Measurements from ENCODE around the gene FNDC3A.

Gene FNDC3A

DNA sequence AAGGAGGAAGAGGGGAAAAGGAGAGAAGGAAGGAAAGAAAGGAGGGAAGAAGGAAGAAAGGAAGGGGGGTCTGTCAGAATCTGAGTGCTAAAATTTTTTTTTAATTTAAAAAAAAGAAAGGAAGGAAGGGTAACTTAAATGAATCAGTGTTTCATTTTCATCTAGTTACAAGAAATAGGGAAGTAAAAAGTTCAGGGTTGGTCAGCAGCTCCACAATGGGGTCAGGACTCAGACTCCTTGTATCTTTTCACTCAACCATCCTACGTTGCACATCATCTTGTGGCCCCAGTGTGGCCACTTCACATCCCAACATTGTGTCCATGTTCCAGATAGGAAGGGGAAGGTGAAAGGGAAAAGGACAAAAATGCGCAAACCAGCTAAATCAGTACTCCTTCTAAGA is 14.3 kb upstream of the FNDC3A start:
- no peak for TF ChIP-seq EGR1 (IDR thresholded peaks at IDR 0.05)
- no peak for TF ChIP-seq YY1 (IDR thresholded peaks at IDR 0.05; ENCODE audit: low read depth)
- no peak for TF ChIP-seq TEAD4 (IDR thresholded peaks at IDR 0.05)
- no peak for TF ChIP-seq ZBTB7A (IDR thresholded peaks at IDR 0.05; ENCODE audit: low read depth)

DNA sequence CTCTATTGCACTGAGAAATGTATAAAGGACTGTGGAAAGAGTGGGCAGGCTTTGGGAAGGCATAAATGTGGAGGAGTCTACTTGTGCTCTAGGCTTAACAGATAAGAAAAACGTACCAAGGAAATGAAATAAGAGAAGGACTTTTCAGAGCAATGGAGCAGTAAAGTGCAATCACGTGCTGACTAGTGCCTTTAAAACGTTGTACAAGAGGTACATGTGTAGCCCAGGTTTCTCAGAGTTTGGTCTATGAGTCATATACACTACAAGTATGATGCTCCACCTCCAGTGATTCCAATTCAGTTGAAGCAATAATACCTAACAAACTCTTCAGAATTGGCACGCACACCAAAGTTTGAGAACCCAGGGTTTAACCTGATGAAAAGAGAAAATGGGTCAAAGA is 13.4 kb upstream of the FNDC3A start:
- TF ChIP-seq FOXM1 (IDR thresholded peaks at IDR 0.05; ENCODE audit: borderline replicate concordance, low read depth) (no peak), ZBTB7A (IDR thresholded peaks at IDR 0.05; ENCODE audit: low read depth) (no peak), CREB1 (IDR thresholded peaks at IDR 0.05; ENCODE audit: low read depth) (no peak), YY1 (IDR thresholded peaks at IDR 0.05; ENCODE audit: low read depth) (no peak), RAD21 (IDR thresholded peaks at IDR 0.05; ENCODE audit: low read depth) (no peak), TEAD4 (IDR thresholded peaks at IDR 0.05) (no peak), EGR1 (IDR thresholded peaks at IDR 0.05) (no peak), EP300 (IDR thresholded peaks at IDR 0.05; ENCODE audit: borderline replicate concordance) (no peak), CEBPB (IDR thresholded peaks at IDR 0.05) (no peak), TAF1 (IDR thresholded peaks at IDR 0.05; ENCODE audit: low read depth) (no peak), NFIC (IDR thresholded peaks at IDR 0.05) (no peak)
- TF ChIP-seq, protein P1, sequence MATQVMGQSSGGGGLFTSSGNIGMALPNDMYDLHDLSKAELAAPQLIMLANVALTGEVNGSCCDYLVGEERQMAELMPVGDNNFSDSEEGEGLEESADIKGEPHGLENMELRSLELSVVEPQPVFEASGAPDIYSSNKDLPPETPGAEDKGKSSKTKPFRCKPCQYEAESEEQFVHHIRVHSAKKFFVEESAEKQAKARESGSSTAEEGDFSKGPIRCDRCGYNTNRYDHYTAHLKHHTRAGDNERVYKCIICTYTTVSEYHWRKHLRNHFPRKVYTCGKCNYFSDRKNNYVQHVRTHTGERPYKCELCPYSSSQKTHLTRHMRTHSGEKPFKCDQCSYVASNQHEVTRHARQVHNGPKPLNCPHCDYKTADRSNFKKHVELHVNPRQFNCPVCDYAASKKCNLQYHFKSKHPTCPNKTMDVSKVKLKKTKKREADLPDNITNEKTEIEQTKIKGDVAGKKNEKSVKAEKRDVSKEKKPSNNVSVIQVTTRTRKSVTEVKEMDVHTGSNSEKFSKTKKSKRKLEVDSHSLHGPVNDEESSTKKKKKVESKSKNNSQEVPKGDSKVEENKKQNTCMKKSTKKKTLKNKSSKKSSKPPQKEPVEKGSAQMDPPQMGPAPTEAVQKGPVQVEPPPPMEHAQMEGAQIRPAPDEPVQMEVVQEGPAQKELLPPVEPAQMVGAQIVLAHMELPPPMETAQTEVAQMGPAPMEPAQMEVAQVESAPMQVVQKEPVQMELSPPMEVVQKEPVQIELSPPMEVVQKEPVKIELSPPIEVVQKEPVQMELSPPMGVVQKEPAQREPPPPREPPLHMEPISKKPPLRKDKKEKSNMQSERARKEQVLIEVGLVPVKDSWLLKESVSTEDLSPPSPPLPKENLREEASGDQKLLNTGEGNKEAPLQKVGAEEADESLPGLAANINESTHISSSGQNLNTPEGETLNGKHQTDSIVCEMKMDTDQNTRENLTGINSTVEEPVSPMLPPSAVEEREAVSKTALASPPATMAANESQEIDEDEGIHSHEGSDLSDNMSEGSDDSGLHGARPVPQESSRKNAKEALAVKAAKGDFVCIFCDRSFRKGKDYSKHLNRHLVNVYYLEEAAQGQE (IDR thresholded peaks at IDR 0.05; ENCODE audit: low read depth) = no peak

DNA sequence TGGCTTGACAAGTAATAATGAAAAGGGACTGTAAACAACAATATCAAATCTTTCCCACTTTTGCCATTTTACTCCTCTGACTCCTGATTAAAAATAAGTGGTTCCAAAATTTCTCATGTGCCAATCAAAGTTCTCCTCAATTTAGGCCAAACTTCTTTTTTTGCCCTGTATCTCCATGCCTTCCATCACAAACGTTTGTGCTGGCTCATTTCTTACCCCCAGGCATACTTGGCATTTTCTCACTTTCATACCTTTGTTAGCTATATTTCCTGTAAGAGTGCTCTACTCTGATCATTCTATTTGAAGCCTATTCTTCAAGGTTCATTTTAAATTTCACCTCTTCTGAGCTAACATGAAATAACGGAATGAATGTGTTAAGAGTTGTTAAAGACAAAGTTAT is 10.0 kb upstream of the FNDC3A start:
- TF ChIP-seq, protein P1 (IDR thresholded peaks at IDR 0.05; ENCODE audit: low read depth) = no peak
- TF ChIP-seq EGR1 (IDR thresholded peaks at IDR 0.05) (no peak), FOXM1 (IDR thresholded peaks at IDR 0.05; ENCODE audit: borderline replicate concordance, low read depth) (no peak), NFIC (IDR thresholded peaks at IDR 0.05) (no peak), TAF1 (IDR thresholded peaks at IDR 0.05; ENCODE audit: low read depth) (no peak)

DNA sequence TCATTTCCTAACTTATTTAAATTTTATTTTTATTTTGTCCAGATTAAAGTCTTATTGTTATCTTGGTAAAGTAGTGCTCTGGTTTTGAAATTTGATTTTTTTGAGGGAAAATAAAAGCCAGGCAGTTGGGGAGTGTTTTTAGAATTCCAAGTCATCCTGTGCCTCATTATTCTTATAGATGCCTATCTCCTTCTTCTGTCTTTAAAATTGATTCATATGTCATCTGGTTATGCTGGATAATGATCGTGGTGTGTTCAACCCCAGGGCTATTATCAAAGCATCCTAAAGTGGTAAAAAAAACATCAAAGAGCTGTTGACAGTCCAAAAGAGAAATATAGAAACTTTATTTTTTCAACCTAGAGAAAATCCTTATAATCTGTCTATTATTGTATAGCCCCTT is 6.0 kb upstream of the FNDC3A start:
- no peak for TF ChIP-seq TEAD4 (IDR thresholded peaks at IDR 0.05)
- no peak for TF ChIP-seq EGR1 (IDR thresholded peaks at IDR 0.05)
- TF ChIP-seq YY1 (IDR thresholded peaks at IDR 0.05; ENCODE audit: low read depth) = no peak
- no peak for TF ChIP-seq TAF1 (IDR thresholded peaks at IDR 0.05; ENCODE audit: low read depth)
- TF ChIP-seq, protein P1 (IDR thresholded peaks at IDR 0.05; ENCODE audit: low read depth) = no peak
- TF ChIP-seq, protein P2, sequence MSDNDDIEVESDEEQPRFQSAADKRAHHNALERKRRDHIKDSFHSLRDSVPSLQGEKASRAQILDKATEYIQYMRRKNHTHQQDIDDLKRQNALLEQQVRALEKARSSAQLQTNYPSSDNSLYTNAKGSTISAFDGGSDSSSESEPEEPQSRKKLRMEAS (IDR thresholded peaks at IDR 0.05) = no peak

DNA sequence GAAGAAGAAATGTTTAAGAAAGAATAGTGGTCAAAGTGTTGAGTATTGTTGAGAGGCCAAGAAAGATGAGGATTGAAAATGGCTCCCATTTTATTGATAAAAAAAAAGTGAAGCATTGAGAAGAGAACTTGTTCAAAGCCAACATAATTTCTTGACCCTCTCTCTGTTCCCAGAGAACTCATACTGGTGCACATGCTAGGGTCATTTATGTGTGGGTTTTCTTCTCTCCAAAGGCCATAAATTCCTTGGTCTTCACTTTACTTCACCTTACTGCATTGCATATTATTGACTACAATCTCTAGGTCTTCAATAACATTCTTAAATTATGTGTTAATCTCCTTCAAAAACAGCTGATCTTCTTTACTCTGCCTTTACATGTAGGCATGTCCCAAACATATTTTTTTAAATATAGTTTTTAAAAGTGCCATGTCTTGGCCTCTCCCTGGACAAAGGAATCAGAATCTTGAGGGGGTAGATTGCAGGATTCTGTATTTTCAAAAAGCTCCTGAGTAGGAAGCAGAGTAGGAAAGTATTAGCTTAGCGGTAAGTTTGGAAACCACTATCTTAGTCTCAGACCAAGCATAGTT is 1.8 kb upstream of the FNDC3A start:
- TF ChIP-seq CREB1 (IDR thresholded peaks at IDR 0.05; ENCODE audit: low read depth) = no peak
- TF ChIP-seq EP300 (IDR thresholded peaks at IDR 0.05; ENCODE audit: borderline replicate concordance) = no peak
- TF ChIP-seq EGR1 (IDR thresholded peaks at IDR 0.05) = no peak

DNA sequence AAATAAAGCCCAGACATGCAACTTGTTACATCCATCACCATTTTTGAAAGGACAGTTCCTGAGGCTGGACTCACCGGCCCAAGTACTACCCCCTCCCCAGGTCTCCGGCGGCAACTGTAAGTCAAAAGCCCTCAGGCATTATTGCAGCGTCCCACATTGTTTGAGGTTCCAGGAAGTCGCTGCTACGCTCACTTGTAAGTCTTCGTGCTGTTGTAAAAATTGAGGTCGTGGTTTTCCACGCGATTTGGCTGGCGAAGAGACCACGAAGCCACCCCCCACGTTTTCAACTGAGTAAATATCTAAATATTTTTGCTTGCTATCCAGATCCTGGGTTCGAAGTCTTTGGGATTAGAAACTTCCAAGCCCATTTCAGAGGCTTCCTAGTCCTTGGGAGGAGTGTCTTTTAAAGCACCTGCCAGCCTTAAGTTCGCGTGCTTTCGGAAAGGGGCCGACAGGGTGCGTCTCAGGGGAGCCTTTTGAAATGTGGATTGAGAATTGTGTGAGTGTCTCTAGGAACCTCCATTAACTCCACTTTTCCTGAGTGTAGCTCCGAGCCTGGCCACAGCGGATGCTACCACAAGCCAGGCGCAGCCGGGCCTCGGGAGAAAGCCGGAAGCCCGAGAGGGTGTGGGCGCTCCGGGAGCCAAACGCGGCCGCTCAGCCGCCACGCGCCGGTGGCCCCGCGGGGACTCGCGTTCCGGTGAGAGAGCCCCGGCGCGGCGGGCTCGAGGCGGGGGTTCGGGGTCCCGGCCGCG is 434 bp upstream of the FNDC3A start:
- TF ChIP-seq TAF1 (IDR thresholded peaks at IDR 0.05; ENCODE audit: low read depth) (no peak), TCF12 (IDR thresholded peaks at IDR 0.05; ENCODE audit: low read depth) (no peak), RAD21 (IDR thresholded peaks at IDR 0.05; ENCODE audit: low read depth) (no peak), FOXM1 (IDR thresholded peaks at IDR 0.05; ENCODE audit: borderline replicate concordance, low read depth) (no peak), ZBTB7A (IDR thresholded peaks at IDR 0.05; ENCODE audit: low read depth) (no peak), EGR1 (IDR thresholded peaks at IDR 0.05) (no peak), YY1 (IDR thresholded peaks at IDR 0.05; ENCODE audit: low read depth) (no peak), CEBPB (IDR thresholded peaks at IDR 0.05) (no peak), NFIC (IDR thresholded peaks at IDR 0.05) (no peak), EP300 (IDR thresholded peaks at IDR 0.05; ENCODE audit: borderline replicate concordance) (no peak), TEAD4 (IDR thresholded peaks at IDR 0.05) (no peak), CREB1 (IDR thresholded peaks at IDR 0.05; ENCODE audit: low read depth) (no peak)
- TF ChIP-seq, protein P1 (IDR thresholded peaks at IDR 0.05; ENCODE audit: low read depth) = no peak
- TF ChIP-seq, protein P2 (IDR thresholded peaks at IDR 0.05) = no peak; the same call in 1 of the 2 replicates
- TF ChIP-seq, protein P3, sequence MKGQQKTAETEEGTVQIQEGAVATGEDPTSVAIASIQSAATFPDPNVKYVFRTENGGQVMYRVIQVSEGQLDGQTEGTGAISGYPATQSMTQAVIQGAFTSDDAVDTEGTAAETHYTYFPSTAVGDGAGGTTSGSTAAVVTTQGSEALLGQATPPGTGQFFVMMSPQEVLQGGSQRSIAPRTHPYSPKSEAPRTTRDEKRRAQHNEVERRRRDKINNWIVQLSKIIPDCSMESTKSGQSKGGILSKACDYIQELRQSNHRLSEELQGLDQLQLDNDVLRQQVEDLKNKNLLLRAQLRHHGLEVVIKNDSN (IDR thresholded peaks at IDR 0.05) = no peak
